Measurements from ENCODE around the gene SDS. TPM values are rescaled to one million over a fixed set of nuclear protein-coding genes. Genes with fewer than 3 reads are reported as not detected.

SDS gene
- total RNA-seq, 1 experiment from 2014 or later, result 0.26 TPM

- TF ChIP-seq CTCF (IDR thresholded peaks at IDR 0.05; ENCODE audit: unreplicated experiment), result no peak
- peaks cover 16% of the 10 kb centered on the region for H3K36me3 Mint-ChIP-seq (ENCODE audit: insufficient read depth, unreplicated experiment)
- DNase-seq, result no peak
- intact Hi-C loops (cut with micrococcal nuclease; ENCODE audit: unreplicated experiment), result loop anchor here (1.0 kb wide), 1 partner anchor 114 kb away; no protein-coding TSS in a partner anchor
- H3K27ac Mint-ChIP-seq (ENCODE audit: unreplicated experiment), result no peak overlapping the region
- H3K4me3 Mint-ChIP-seq (ENCODE audit: low read depth, unreplicated experiment), result no peak overlapping the region
- peaks cover 4% of the 10 kb centered on the region for H3K9me3 Mint-ChIP-seq (ENCODE audit: low read depth, unreplicated experiment)
- peaks cover 17% of the 10 kb centered on the region for H3K27me3 Mint-ChIP-seq (ENCODE audit: unreplicated experiment)
- CTCF ChIA-PET, result interaction anchor here (0.6 to 1.0 kb wide), 10 partner anchors 10 to 474 kb away, joined by 3 to 6 read pairs (median 3); partner anchors contain the start of gene TPCN1
- H3K4me1 Mint-ChIP-seq (ENCODE audit: low read depth, unreplicated experiment), result peaks cover 8% of the 10 kb centered on the region
- no TSS peak for BruUV-seq (replicated peaks)
Measured at GRCh38 chr12:113425960-113426453, 22.3 kb upstream of the SDS start.

- TF ChIP-seq CTCF (IDR thresholded peaks at IDR 0.05; ENCODE audit: unreplicated experiment), result peak; percentile 90
- DNase-seq, result peak; percentile 77
- Mint-ChIP-seq H3K36me3 (ENCODE audit: insufficient read depth, unreplicated experiment) (peaks cover 16% of the 10 kb centered on the region), H3K27me3 (ENCODE audit: unreplicated experiment) (peaks cover 9% of the 10 kb centered on the region), H3K4me1 (ENCODE audit: low read depth, unreplicated experiment) (peaks cover 15% of the 10 kb centered on the region), H3K4me3 (ENCODE audit: low read depth, unreplicated experiment) (no peak overlapping the region), H3K27ac (ENCODE audit: unreplicated experiment) (no peak overlapping the region), H3K9me3 (ENCODE audit: low read depth, unreplicated experiment) (peaks cover 3% of the 10 kb centered on the region)
- BruUV-seq (replicated peaks), result no TSS peak
- intact Hi-C loops (cut with micrococcal nuclease; ENCODE audit: unreplicated experiment), result loop anchor here (1.0 to 5.0 kb wide), 2 partner anchors 113 to 228 kb away; no protein-coding TSS in a partner anchor
- CTCF ChIA-PET, result interaction anchor here (0.6 to 1.0 kb wide), 10 partner anchors 9 to 473 kb away, joined by 3 to 6 read pairs (median 3); partner anchors contain the start of gene TPCN1
Measured at GRCh38 chr12:113424915-113425823, 21.5 kb upstream of the SDS start.

- no peak for TF ChIP-seq CTCF (IDR thresholded peaks at IDR 0.05; ENCODE audit: unreplicated experiment)
- H3K4me3 Mint-ChIP-seq (ENCODE audit: low read depth, unreplicated experiment), result no peak overlapping the region
- BruUV-seq (replicated peaks), result no TSS peak
- H3K36me3 Mint-ChIP-seq (ENCODE audit: insufficient read depth, unreplicated experiment), result peaks cover 16% of the 10 kb centered on the region
- CTCF ChIA-PET, result interaction anchor here (0.6 kb wide), 1 partner anchor 1869 kb away, joined by 3 read pairs; no protein-coding TSS in a partner anchor
- intact Hi-C loops (cut with micrococcal nuclease; ENCODE audit: unreplicated experiment), result loop anchor here (5.0 kb wide), 1 partner anchor 227 kb away; no protein-coding TSS in a partner anchor
- H3K27ac Mint-ChIP-seq (ENCODE audit: unreplicated experiment), result peak overlapping the region; percentile 42
- H3K4me1 Mint-ChIP-seq (ENCODE audit: low read depth, unreplicated experiment), result peaks cover 16% of the 10 kb centered on the region
- peaks cover 2% of the 10 kb centered on the region for H3K27me3 Mint-ChIP-seq (ENCODE audit: unreplicated experiment)
- no peak for DNase-seq
- H3K9me3 Mint-ChIP-seq (ENCODE audit: low read depth, unreplicated experiment), result no peaks in the 10 kb centered on the region
Measured at GRCh38 chr12:113424456-113424855, 20.8 kb upstream of the SDS start.

- CTCF ChIA-PET, result interaction anchor here (0.6 to 1.6 kb wide), 3 partner anchors 9 to 88 kb away, joined by 3 to 6 read pairs (median 3); partner anchors contain the start of gene SLC8B1
- Mint-ChIP-seq H3K27ac (ENCODE audit: unreplicated experiment) (no peak overlapping the region), H3K27me3 (ENCODE audit: unreplicated experiment) (no peaks in the 10 kb centered on the region), H3K4me1 (ENCODE audit: low read depth, unreplicated experiment) (peaks cover 26% of the 10 kb centered on the region), H3K36me3 (ENCODE audit: insufficient read depth, unreplicated experiment) (peaks cover 18% of the 10 kb centered on the region), H3K9me3 (ENCODE audit: low read depth, unreplicated experiment) (no peaks in the 10 kb centered on the region), H3K4me3 (ENCODE audit: low read depth, unreplicated experiment) (peak overlapping the region; percentile 87)
- no TSS peak for BruUV-seq (replicated peaks)
- no peak for TF ChIP-seq CTCF (IDR thresholded peaks at IDR 0.05; ENCODE audit: unreplicated experiment)
- intact Hi-C loops (cut with micrococcal nuclease; ENCODE audit: unreplicated experiment), result loop anchor here (5.0 kb wide), 1 partner anchor 226 kb away; no protein-coding TSS in a partner anchor
- no peak for DNase-seq
Measured at GRCh38 chr12:113422886-113423669, 19.4 kb upstream of the SDS start.

Data from Calu3 (cell line).